Body of pancreas (tissue), 4 donors: ENCODE data around the gene SLC6A8.
"Not testable (repeated sequence)": the region's sequence is repeated elsewhere in the genome, so short reads cannot be mapped to it uniquely, and the experiment has no call there.

Experiments used
- POLR2A ChIP-seq, 3 donors: fragments of 450-650 bp; IDR thresholded peaks; one replicate each; pipeline ENCODE4 v1.6.1; 2016; ENCODE audit warnings: antibody characterized with exemption in 3 of 3, mild to moderate bottlenecking in 2 of 3
- TF ChIP-seq, protein P1 (sequence below), 7 experiments: fragments of 450-650 bp in 4 of 7; fragments of 200-600 bp in 3 of 7; sonication (generic) in 3 of 7; IDR thresholded peaks; one replicate each; pipeline ENCODE4 v1.5.1; 2016 to 2019; ENCODE audit warnings: antibody characterized with exemption in 7 of 7

DNA sequence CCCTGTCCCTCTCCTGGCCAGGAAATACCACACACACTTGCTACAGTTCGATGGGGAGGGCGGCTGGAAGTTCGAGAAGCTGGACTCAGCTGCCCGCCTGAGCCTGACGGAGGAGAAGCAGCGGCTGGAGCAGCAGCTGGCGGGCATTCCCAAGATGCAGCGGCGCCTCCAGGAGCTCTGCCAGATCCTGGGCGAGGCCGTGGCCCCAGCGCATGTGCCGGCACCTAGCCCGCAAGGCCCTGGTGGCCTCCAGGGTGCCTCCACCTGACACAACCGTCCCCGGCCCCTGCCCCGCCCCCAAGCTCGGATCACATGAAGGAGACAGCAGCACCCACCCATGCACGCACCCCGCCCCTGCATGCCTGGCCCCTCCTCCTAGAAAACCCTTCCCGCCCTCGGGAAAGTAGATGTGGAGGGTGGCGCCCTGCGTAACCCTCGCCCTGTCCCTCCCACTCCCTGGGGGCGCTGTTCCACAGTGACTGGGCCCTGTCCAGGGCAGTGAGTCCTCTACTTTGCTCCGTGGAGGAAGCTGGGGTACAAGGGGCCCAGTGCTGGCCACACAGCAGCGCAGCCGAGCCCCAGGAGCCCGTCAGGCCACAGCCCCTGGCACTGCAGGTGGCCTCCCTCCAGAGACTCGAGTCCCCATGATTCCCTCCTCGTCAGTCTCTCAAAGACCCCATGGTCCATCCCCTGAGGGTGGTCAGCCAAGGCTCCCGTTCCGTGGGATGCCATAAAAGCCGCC, 55.9 kb downstream of the SLC6A8 start:
- TF ChIP-seq, protein P1, sequence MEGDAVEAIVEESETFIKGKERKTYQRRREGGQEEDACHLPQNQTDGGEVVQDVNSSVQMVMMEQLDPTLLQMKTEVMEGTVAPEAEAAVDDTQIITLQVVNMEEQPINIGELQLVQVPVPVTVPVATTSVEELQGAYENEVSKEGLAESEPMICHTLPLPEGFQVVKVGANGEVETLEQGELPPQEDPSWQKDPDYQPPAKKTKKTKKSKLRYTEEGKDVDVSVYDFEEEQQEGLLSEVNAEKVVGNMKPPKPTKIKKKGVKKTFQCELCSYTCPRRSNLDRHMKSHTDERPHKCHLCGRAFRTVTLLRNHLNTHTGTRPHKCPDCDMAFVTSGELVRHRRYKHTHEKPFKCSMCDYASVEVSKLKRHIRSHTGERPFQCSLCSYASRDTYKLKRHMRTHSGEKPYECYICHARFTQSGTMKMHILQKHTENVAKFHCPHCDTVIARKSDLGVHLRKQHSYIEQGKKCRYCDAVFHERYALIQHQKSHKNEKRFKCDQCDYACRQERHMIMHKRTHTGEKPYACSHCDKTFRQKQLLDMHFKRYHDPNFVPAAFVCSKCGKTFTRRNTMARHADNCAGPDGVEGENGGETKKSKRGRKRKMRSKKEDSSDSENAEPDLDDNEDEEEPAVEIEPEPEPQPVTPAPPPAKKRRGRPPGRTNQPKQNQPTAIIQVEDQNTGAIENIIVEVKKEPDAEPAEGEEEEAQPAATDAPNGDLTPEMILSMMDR (IDR thresholded peaks at IDR 0.05), result not testable (repeated sequence)
- not testable (repeated sequence) for TF ChIP-seq POLR2A (IDR thresholded peaks at IDR 0.05)
